Lower lobe of right lung (tissue), 2 donors: ENCODE results near the gene PKP4. TPM values are rescaled to one million over a fixed set of nuclear protein-coding genes. Genes with fewer than 3 reads are reported as not detected.

Experiments used
- ATAC-seq, 2 donors: fragments of 200-7000 bp; cut with Tn5 transposase; one replicate each; pipeline ENCODE4 v1.9.1; 2020 to 2022; ENCODE audit warnings: mild to moderate bottlenecking in 2 of 2, moderate library complexity in 2 of 2
- DNase-seq: peaks from one replicate; pipeline ENCODE4 v3.0.0-alpha.2; 2020
- H3K27ac ChIP-seq: fragments of 200-600 bp; one replicate; pipeline ENCODE4 v1.8.0; 2022
- H3K27me3 ChIP-seq: fragments of 200-600 bp; one replicate; pipeline ENCODE4 v1.8.0; 2022; ENCODE audit warnings: low read depth
- H3K36me3 ChIP-seq: fragments of 200-600 bp; one replicate; pipeline ENCODE4 v1.8.0; 2022; ENCODE audit warnings: mild to moderate bottlenecking
- H3K4me1 ChIP-seq: fragments of 200-600 bp; one replicate; pipeline ENCODE4 v1.8.0; 2022
- H3K4me3 ChIP-seq: fragments of 200-600 bp; one replicate; pipeline ENCODE4 v1.8.0; 2022; ENCODE audit warnings: mild to moderate bottlenecking
- H3K9me3 ChIP-seq: fragments of 200-600 bp; one replicate; pipeline ENCODE4 v1.8.0; 2022
- CTCF ChIP-seq: fragments of 200-600 bp; IDR thresholded peaks from one replicate; pipeline ENCODE4 v1.8.0; 2022; ENCODE audit warnings: antibody characterized with exemption, mild to moderate bottlenecking
- intact Hi-C: fragments of 100-400 bp; cut with DNase I; formaldehyde crosslinking; loops from one replicate; pipeline ENCODE4 v1.11.0; 2022
- total RNA-seq: library from RNA; stranded (reverse); fragmentation: NEBNext Ultra II Directional; extraction: Animal tissue kit (Norgen Biotek cat#: 25700); gene quantifications from one replicate; pipeline ENCODE4 v1.2.1, GENCODE V29; 2021
- donor health status: DM: no; HTN: yes; CAD: no; lungs with severe emphysema.

Gene PKP4
- total RNA-seq, 1 donor from 2014 or later: 57.0 TPM

- intact Hi-C loops: no loop called here
- no peak for TF ChIP-seq CTCF
- Histone ChIP-seq H3K27ac (no peak overlapping the region), H3K4me1 (peaks cover 4% of the 10 kb centered on the region), H3K9me3 (no peaks in the 10 kb centered on the region), H3K4me3 (no peak overlapping the region), H3K27me3 (no peaks in the 10 kb centered on the region), H3K36me3 (no peaks in the 10 kb centered on the region)
- no peak for ATAC-seq
- no peak for DNase-seq
These were observed 273.3 kb downstream of the PKP4 start for GRCh38 chr2:158729873-158730620.

- intact Hi-C loops: no loop called here
- ATAC-seq: no peak
These were observed 273.9 kb downstream of the PKP4 start for GRCh38 chr2:158730621-158731140.

GRCh38 chr2:158731386-158731785, 274.6 kb downstream of the PKP4 start:
- intact Hi-C loops: no loop called here

More at GRCh38 chr2:158730621-158731140, 273.9 kb downstream of the PKP4 start:
- no peak overlapping the region for H3K4me3 ChIP-seq
- H3K9me3 ChIP-seq: no peaks in the 10 kb centered on the region
- no peak overlapping the region for H3K27ac ChIP-seq
- no peak for DNase-seq
- H3K36me3 ChIP-seq: no peaks in the 10 kb centered on the region
- no peaks in the 10 kb centered on the region for H3K27me3 ChIP-seq
- no peak for TF ChIP-seq CTCF
- peaks cover 4% of the 10 kb centered on the region for H3K4me1 ChIP-seq

More at GRCh38 chr2:158731386-158731785, 274.6 kb downstream of the PKP4 start:
- H3K9me3 ChIP-seq: no peaks in the 10 kb centered on the region
- no peak overlapping the region for H3K27ac ChIP-seq
- no peak for TF ChIP-seq CTCF
- ATAC-seq (no peak), DNase-seq (no peak)
- H3K4me3 ChIP-seq: no peak overlapping the region
- no peaks in the 10 kb centered on the region for H3K36me3 ChIP-seq
- H3K27me3 ChIP-seq: no peaks in the 10 kb centered on the region
- H3K4me1 ChIP-seq: peaks cover 4% of the 10 kb centered on the region

Other genes starting within 250 kb of the PKP4 start
- 2.8 TPM for gene CCDC148, start 199 bp upstream of the PKP4 start, total RNA-seq